Gastrocnemius medialis (tissue), 4 donors: ENCODE measurements around the gene DNAH2.

ENCODE experiments used
- CTCF ChIP-seq, 5 experiments: fragments of 450-650 bp in 3 of 5; fragments of 200-600 bp in 2 of 5; sonication (generic) in 2 of 5; IDR thresholded peaks in 4 of 5; conservative IDR thresholded peaks in 1 of 5; 1 replicate in 4 of 5; 2 replicates in 1 of 5; pipeline ENCODE4 v1.5.1; 2016 to 2019; ENCODE audit warnings: antibody characterized with exemption in 5 of 5, mild to moderate bottlenecking in 3 of 5, moderate library complexity in 3 of 5
- POLR2A ChIP-seq, 2 donors: fragments of 450-650 bp; IDR thresholded peaks; one replicate each; pipeline ENCODE4 v1.6.1; 2017; ENCODE audit warnings: antibody characterized with exemption in 2 of 2, mild to moderate bottlenecking in 2 of 2, moderate library complexity in 2 of 2

GRCh38 chr17:7677388-7678067, 40.0 kb upstream of the DNAH2 start:
- TF ChIP-seq POLR2A (IDR thresholded peaks at IDR 0.05) (no peak), CTCF (IDR thresholded peaks at IDR 0.05 in 4 of 5, conservative IDR thresholded peaks at IDR 0.05 in 1 of 5) (no peak)
